Stromal cell of bone marrow (primary cell): ENCODE data around the gene TLR1.
"Not testable (repeated sequence)": the region's sequence is repeated elsewhere in the genome, so short reads cannot be mapped to it uniquely, and the experiment has no call there.

ENCODE experiments used
- DNase-seq: peaks from one replicate; pipeline ENCODE4 v3.0.0-alpha.2; 2012; ENCODE audit warnings: low read depth

TLR1 gene, protein sequence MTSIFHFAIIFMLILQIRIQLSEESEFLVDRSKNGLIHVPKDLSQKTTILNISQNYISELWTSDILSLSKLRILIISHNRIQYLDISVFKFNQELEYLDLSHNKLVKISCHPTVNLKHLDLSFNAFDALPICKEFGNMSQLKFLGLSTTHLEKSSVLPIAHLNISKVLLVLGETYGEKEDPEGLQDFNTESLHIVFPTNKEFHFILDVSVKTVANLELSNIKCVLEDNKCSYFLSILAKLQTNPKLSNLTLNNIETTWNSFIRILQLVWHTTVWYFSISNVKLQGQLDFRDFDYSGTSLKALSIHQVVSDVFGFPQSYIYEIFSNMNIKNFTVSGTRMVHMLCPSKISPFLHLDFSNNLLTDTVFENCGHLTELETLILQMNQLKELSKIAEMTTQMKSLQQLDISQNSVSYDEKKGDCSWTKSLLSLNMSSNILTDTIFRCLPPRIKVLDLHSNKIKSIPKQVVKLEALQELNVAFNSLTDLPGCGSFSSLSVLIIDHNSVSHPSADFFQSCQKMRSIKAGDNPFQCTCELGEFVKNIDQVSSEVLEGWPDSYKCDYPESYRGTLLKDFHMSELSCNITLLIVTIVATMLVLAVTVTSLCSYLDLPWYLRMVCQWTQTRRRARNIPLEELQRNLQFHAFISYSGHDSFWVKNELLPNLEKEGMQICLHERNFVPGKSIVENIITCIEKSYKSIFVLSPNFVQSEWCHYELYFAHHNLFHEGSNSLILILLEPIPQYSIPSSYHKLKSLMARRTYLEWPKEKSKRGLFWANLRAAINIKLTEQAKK

DNA sequence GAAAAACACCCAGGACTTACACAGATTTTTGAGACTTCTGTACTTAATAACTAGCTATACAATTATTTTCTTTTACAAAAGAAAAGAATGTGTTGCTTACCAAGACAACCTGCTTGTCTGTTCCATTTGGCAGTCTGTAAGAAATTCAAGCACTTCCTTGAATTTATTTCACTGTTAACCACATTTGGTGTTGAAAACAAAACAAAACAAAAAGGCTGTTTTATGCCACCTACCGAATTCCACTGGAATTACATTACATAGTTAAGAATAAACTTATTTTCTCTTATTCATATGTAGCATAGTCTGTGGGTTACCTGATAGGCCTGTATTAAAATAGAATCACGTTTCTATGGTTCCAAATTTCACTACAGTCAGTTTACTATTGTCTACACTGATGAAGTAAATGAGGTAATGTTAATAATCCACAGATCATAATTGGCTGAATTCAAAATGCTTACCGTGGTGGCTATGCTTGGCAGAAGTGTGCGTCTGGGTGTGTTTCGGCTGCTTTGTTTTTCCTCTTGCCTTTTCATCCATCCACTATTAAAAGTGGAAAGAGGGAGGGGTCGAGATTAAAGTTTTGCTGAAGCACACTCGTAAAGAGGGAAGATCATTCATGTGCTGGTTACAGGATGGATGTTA, at the start of gene TLR1:
TSS of gene TLR1 (minus strand) at position 138 of the 642 bp plus-strand sequence. CDS start 5,960 bp downstream, outside the sequence.
- peak; percentile 48 for DNase-seq

DNA sequence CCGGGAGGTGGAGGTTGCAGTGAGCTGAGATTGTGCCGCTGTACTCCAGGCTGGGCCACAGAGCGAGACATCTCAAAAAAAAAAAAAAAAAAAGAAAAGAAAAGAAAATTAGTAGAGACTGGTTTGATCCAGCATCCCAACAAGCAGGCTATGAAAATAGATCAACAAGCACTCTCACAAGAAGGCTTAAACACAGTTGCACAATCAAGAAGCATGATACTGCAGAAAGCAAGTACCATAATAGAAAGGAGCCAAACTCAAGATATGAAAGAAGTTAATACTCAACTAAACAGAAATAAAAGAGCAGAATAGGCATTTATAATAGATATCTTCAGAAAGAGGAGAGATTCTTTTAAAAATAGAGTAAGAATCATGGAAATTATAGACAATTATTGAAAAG, 41.4 kb upstream of the TLR1 start:
- DNase-seq = no peak

DNA sequence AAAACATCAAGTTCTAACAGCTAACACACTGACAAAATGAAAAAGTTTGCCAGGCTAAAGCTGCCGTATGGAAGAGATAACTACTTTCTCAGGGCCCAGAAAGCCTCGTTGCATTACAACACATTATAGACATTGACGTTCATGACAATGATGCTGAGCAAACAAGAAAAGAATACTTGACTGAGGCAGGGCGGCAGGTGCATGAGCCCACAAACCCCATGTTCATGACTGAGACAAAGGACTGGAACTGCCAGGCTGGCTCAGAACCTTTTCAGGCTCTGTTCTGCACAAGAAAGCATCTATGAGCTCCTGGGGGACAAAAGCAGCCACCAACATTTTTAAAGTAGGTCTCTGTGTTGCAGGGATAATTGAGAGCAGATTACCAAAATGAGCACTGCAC, 38.4 kb upstream of the TLR1 start:
- no peak for DNase-seq

DNA sequence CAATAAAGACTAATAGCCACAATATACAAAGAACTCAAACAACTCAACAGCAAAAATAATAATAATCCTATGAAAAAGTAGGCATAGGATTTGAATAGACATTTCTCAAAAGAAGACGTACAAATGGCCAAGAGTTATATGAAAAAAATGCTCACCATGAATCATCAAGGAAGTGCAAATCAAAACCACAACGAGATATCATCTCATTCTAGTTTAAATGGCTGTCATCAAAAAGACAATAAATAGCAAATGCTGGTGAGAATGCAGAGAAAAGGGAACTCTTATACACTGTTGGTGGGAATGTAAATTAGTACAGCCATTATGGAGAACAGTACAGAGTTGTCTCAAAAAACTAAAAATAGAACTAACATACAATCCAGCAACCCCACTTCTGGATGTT, 33.3 kb upstream of the TLR1 start:
- DNase-seq = no peak

DNA sequence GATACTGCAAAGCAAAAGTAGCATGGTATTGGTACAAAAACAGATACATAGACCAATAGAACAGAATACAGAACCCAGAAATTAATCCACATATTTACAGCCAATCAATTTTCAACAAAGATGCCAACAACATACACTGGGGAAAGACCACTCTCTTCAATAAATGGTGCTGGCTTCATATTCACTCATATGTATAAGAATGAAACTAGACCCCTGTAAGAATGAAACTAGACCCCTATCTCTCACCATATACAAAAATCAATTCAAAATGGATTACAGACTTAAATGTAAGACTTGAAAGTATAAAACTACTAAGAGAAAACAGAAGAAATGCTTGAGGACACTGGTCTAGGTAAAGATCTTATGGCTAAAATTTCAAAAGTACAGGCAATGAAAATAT, 32.7 kb upstream of the TLR1 start:
- no peak for DNase-seq

DNA sequence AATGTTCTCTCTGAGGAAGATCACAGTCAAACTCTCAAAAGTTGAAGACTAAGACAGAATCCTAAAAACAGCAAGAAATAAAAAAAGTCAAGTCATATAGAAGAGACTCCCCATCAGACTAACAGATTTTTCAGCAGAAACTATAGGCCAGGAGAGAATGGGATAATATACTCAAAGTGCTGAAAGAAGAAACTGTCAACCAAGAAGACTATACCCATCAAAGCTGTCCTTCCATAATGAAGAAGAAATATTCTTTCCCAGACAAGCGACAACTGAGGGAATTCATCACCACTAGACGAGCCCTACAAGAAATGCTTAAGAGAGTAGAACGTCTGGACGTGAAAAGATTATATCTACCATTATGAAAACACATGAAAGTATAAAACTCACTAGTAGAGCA, 30.0 kb upstream of the TLR1 start:
- no peak for DNase-seq

DNA sequence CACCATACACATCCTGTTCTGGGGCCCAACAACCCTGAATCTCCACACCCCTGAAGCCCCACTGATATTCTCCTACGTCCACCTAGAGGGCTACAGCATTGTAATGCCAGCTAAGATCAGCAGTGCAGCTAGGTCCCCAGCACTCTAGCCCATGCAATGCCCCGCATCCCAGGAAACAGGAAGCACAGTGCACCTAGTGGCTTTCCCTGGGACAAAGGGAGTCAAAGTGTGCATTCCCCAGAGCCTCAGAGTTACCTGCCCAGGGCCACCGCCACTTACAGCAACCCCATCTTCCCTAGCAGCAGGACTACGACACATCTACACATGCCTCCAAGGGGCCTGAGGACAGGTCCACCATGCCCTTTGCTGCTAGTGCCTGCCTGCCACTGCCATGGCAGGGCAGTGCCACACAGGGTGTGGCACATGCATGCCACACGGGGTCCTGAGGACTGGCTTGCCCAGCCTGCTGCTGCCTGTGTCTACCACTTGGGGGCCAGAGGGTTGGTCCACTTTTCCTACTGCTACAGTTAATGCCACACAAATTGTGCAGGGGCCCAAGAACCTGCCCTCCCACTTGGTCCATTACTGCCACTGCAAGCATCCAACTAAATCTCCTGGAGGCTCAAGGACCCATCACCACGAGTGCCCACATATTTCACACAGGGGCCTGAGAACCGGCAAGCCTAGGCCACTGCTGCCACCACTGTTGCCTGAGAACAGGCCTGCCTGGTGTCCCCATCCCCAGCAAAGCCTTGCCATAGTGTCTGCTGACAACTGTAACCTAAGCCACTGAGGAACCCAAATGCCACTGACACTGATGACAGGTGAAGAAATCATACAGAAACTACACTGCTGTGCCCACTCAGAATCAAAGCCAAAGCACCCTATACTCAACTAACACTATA, 28.3 kb upstream of the TLR1 start:
- no peak for DNase-seq

DNA sequence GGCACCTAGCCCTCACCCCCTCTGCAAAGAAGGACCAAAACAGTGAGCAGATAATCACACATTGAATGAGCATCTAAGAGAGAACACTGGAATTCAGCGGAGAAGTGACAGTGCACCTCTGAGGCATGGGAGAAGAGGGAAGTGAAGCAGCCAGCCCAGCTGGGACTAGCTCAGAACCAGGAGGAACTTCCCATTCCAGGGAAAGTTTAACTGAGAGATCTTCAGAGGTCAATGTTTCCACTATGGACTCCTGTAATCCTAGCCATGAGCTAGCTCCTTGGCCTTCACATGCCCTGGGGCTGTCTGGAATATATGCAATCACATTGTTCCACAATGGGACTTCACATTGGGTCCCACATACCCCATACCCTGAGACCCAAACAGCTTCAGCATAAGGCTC, 27.6 kb upstream of the TLR1 start:
- no peak for DNase-seq

DNA sequence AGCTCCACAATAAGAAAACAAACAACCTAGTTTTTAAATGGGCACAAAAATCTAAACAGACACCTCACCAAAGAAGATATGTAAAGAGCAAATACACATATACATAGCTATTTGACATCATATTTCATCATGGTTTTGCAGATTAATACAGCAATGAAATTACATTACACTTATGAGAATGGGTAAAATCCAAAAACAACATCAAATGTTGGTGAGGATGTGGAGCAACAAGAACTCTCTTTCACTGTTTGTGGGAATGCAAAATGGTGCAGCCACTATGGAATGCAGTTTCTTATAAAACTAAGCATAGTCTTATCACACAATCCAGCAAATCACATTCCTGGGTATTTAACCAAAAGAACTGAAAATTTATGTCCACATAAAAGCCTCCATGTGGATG, 27.1 kb upstream of the TLR1 start:
- DNase-seq = no peak

DNA sequence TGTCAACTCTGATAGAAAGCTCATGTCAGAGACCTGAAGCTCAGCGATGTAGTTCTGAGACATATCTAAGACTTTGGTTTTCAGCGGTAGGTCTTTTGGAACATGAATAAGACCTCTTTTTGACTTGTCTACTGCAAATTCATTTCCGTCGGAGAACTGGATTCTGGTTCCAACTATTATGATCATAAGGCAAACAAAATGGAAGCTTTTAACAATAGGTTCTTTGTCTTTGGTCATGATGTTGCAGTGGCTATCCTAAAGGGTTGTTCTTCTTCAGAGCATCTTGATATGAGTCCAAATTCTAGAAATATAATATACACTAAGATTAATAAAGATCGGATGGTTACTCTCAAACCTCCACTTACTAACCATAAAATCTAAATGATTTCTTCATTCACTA, 24.6 kb upstream of the TLR1 start:
- no peak for DNase-seq

DNA sequence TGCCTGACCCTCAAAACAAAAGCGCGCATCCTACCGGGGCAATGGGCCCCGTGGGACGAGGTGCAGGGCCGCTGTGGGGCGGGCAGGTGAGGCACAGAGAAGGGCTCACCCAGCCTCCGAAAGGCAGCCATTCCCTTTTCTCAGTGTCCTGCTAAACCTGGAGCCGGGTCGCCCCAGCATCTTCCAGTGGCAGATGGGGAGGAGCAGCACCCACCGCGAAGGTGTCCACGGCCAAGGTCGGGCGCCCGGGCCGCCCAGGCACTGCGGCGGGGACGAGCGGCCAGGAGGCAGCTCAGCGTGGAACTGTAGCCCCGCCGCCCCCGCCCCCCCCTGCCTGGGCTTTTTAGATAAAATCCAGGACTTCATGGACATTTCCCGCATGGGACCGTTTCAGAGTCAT, 19.2 kb upstream of the TLR1 start:
- no peak for DNase-seq

DNA sequence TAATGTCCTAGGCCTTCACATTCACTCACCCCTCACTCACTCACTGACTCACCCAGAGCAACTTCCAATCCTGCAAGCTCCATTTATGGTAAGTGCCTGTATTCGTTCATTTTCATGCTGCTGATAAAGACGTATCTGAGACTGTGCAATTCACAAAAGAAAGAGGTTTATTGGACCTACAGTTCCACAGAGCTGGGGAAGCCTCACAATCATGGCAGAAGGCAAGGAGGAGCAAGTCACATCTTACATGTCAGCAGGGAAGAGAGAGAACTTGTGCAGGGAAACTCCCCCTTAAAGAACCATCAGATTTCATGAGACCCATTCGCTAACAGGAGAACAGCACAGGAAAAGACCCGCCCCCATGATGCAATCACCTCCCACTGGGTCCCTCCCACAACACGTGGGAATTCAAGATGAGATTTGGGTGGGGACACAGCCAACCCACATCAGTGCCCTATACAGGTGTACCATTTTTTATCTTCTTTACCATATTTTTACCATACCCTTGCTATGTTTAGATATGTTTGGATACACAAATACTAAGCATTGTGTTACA, 18.2 kb upstream of the TLR1 start:
- no peak for DNase-seq

DNA sequence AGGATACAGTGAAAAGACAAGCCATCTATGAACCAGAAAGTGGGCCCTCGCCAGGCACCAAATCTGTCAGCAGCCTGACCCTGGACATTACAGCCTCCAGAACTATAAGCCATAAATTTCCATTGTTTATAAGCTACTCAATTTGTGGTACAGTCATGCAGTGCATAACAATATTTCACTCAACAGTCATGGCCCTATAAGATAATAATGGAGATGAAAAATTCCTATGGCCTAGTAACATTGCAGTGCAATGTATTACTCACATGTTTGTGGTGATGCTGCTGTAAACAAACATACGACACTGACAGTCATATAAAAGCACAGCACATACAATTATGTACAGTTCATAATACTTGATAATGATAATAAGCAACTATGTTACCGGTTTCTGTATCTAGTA, 17.1 kb upstream of the TLR1 start:
- DNase-seq = no peak

DNA sequence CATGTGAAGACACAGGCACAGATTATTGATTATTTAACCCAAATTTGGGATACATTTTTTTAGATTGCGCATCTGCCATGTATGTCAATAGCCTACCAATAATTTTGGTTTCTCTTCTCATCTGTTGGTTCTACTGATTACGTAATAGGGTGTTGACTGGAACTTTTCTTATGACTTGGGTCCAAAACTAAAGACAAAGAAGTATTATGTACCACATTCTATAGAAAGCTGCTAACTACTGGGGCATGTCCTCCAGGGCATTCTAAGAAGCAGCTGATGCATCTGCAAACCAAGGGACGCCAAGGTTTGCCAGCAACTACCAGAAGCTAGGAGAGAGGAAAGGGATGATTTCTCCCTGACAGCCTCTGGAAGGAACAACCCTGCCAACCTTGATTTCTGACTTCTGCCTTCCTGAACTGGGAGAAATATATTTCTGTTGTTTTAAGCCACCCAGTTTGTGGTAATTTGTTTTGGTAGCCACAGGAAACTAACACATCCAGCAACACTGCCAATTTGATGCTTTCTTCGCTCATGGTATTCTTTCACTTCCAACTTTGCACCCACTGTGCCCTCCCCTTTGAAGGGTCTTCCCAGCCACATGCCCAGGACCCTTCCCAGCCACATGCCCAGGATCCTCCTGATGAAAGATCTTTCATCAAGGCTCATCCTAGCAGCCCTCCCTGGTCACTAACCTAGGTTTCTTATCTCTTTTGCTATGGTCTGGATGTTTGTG, 15.9 kb upstream of the TLR1 start:
- DNase-seq = no peak

DNA sequence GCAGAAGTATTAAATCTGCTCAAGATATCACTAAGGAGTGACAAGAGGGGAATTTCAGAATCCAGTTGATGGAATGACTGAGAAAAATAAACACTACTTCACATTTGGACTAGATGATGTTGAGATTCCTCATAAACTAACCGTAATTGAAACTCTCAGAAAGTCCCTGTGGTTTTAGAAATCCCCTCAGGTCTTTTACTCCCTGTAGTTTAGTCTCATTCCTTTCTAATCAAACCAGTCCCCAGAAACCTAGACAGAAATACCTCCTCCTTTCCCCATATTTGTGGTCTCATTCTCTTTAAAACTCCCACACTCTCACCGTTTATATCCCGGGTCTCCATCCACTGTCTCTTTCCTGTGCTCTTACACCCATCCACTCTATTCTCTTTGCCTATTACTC, 15.0 kb upstream of the TLR1 start:
- DNase-seq = no peak

DNA sequence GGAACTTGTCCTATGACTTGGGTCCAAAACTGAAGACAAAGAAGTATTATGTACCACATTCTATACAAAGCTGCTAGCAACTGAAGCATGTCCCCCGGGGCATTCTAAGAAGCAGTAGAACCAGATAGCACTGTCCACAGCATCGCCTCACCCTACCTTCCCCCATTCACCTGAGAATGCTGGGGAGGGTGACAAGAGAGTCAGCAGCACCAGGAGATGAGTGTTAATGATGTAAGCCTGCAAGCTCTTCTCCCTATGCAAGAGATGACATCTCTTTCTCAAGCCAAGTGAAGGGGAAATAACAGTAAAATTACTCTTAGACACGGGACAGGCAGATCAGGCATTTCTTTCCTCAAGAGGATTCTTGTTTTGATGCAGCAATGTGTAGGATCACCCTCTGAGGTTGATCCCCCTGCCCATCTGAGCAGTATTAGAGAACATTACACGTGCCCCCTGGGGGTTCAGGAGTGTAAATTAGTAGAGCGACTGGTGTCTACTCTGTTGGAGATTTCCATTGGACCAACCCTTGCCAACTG, 13.9 kb upstream of the TLR1 start:
- no peak for DNase-seq

DNA sequence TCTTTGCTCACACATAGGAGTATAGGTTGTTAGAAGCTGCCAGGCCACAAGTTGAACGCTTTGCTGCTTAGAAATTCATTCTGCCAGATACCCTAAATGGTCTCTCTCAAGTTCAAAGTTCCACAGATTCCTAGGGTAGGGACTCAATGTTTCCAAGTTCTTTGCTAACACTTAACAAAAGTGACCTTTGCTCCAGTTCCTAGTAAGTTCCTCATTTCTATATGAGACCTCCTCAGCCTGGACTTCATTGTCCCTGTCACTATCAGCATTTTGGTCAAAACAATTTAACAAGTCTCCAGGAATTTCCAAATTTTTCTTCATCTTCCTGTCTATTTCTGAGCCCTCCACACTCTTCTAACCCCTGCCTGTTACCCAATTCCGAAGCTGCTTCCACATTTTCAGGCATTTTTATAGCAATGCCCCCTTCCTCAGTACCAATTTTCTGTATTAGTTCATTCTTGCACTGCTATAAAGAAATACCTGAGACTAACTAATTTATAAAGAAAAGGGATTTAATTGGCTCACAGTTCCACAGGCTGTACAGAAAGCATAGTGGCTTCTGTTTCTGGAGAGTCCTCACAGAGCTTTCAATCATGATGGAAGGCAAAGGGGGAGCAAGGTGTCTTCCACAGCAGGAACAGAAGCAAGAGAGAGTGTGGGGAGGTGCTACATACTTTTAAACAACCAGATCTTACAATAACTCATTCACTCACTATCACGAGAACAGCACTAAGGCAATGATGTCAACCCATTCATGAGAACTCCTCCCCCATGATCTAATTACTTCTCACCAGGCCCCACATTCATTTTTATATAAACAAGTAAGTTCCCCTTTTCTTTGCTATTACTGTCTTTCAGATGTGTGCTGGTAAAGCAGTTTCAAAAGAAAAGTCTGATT, 11.5 kb upstream of the TLR1 start:
- DNase-seq = no peak

DNA sequence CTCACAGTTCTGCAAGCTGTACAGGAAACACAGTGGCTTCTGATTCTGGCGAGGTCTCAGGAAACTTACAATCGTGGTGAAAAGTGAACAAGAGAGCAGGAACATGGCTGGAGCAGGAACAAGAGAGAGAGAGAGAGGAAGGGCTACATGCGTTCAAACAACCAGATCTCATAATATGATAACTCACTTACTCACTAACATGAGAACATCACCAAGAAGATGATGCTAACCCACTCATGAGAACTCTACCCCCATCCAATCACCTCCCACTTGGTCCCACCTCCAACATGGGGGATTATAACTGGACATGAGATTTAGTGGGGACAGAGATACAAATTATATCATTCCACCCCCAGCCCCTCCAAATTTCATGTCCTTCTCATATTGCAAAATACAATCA, 9.8 kb upstream of the TLR1 start:
- DNase-seq = no peak

DNA sequence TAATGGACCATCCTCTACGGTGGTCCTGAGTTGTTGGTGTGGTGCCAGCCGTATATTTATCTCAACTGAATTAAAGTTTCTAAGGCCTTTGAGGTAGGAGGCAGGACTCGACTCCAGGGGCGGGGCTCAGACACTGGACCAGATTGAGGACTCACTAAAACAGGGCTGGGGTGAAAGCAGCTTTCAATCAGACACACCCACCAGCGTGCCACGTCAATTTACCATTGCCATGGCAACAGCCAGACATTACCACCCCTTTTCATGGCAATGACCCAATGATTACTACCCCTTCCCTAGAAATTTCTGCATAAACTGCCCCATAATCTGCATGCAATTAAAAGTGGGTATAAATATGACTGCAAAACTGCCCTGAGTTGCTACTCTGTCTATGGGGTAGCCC, 6.7 kb upstream of the TLR1 start:
- no peak for DNase-seq

DNA sequence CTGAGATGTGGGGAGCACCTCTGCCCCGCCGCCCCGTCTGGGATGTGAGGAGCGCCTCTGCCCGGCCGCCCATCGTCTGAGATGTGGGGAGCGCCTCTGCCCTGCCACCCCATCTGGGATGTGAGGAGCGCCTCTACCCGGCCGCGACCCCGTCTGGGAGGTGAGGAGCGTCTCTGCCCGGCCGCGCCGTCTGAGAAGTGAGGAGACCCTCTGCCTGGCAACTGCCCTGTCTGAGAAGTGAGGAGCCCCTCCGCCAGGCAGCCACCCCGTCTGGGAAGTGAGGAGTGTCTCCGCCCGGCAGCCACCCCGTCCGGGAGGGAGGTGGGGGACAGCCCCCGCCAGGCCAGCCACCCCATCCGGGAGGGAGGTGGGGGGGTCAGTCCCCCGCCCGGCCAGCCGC, 2.9 kb upstream of the TLR1 start:
- DNase-seq = not testable (repeated sequence)
